B cell (primary cell): Measurements from ENCODE around the gene GEMIN2. TPM values are rescaled to one million over a fixed set of nuclear protein-coding genes. Genes with fewer than 3 reads are reported as not detected.

Source experiments
- ATAC-seq: fragments of 200-7000 bp; cut with Tn5 transposase; one replicate; pipeline ENCODE4 v1.10.0; 2021; ENCODE audit warnings: low read depth, mild to moderate bottlenecking, moderate number of reproducible peaks, moderate library complexity
- CTCF ChIA-PET: fragments of 350-600 bp; sonication (Branson Sonifier 250); formaldehyde crosslinking; loops from one replicate; lab custom pipeline; 2021; ENCODE audit warnings: antibody characterized with exemption, inconsistent platforms; lab: Charles Lee
- POLR2A ChIA-PET: fragments of 350-600 bp; sonication (Branson Sonifier 250); formaldehyde crosslinking; loops from one replicate; lab custom pipeline; 2021; ENCODE audit warnings: antibody characterized with exemption; lab: Charles Lee
- DNase-seq: peaks from one replicate; pipeline ENCODE4 v3.0.0; 2013
- H2AFZ ChIP-seq: 2 replicates; pipeline ENCODE4 v1.6.1; 2012; ENCODE audit warnings: mild to moderate bottlenecking, low read depth, low read length; ENCODE audit not compliant: insufficient read depth, poor library complexity, severe bottlenecking
- H3K27ac ChIP-seq, 2 donors: 1 replicate in 1 of 2; 2 replicates in 1 of 2; pipeline ENCODE4 v1.5.1; 2012 to 2013; ENCODE audit warnings: low read length in 2 of 2, mild to moderate bottlenecking in 2 of 2, moderate library complexity in 1 of 2
- H3K27me3 ChIP-seq, 4 experiments: fragments of 200-600 bp in 1 of 4; sonication (generic) in 1 of 4; replicated peaks in 1 of 4; 1 replicate in 2 of 4; 2 replicates in 2 of 4; pipeline versions ENCODE4 v1.6.1 to v1.7.0; 2013 to 2016; ENCODE audit warnings: low read length in 3 of 4, mild to moderate bottlenecking in 2 of 4, mixed read lengths in 1 of 4, moderate library complexity in 1 of 4; ENCODE audit not compliant: insufficient read depth in 4 of 4, control insufficient read depth in 3 of 4; ENCODE audit errors: control extremely low read depth in 1 of 4
- H3K36me3 ChIP-seq, 2 experiments: replicated peaks in 1 of 2; 1 replicate in 1 of 2; 2 replicates in 1 of 2; pipeline versions ENCODE4 v1.6.1 to v1.7.1; 2013; ENCODE audit warnings: low read length in 1 of 2; ENCODE audit not compliant: insufficient read depth in 2 of 2, control insufficient read depth in 1 of 2; ENCODE audit errors: control extremely low read depth in 1 of 2, extremely low read depth in 1 of 2
- H3K4me1 ChIP-seq, 2 donors: fragments of 200-600 bp in 1 of 2; sonication (generic) in 1 of 2; 1 replicate in 1 of 2; 2 replicates in 1 of 2; pipeline versions ENCODE4 v1.5.1 to v1.6.1; 2013 to 2017; ENCODE audit warnings: low read length in 2 of 2; ENCODE audit not compliant: control insufficient read depth in 2 of 2, insufficient read depth in 2 of 2
- H3K4me2 ChIP-seq: replicated peaks from 2 replicates; pipeline ENCODE3; 2012; ENCODE audit warnings: mild to moderate bottlenecking, low read depth, low read length; ENCODE audit not compliant: poor library complexity, severe bottlenecking
- H3K4me3 ChIP-seq, 5 experiments: fragments of 200-600 bp in 1 of 5; sonication (generic) in 1 of 5; 1 replicate in 3 of 5; 2 replicates in 2 of 5; pipeline versions ENCODE4 v1.5.1 to v1.7.0; 2011 to 2016; ENCODE audit warnings: low read length in 4 of 5, mild to moderate bottlenecking in 4 of 5, low read depth in 2 of 5, control low read depth in 1 of 5, moderate library complexity in 1 of 5; ENCODE audit not compliant: insufficient read depth in 1 of 5; ENCODE audit errors: control extremely low read depth in 1 of 5, extremely low read depth in 1 of 5
- H3K79me2 ChIP-seq: fragments of 200-600 bp; sonication (generic); one replicate; pipeline ENCODE4 v1.6.0; 2016; ENCODE audit warnings: low read length; ENCODE audit not compliant: control insufficient read depth, insufficient read depth
- H3K9ac ChIP-seq: fragments of 200-600 bp; sonication (generic); 2 replicates; pipeline ENCODE4 v1.6.1; 2017; ENCODE audit warnings: mild to moderate bottlenecking, low read length, moderate library complexity
- H3K9me3 ChIP-seq, 3 donors: one replicate each; pipeline versions ENCODE4 v1.6.1 to v1.7.1; 2013; ENCODE audit warnings: low read length in 2 of 3; ENCODE audit not compliant: control insufficient read depth in 2 of 3, insufficient read depth in 1 of 3; ENCODE audit errors: control extremely low read depth in 1 of 3
- H4K20me1 ChIP-seq: 2 replicates; pipeline ENCODE4 v1.6.0; 2012; ENCODE audit warnings: mild to moderate bottlenecking, low read length; ENCODE audit not compliant: insufficient read depth, control insufficient read depth, poor library complexity, severe bottlenecking
- H3K27ac Mint-ChIP-seq: one replicate; pipeline ENCODE4 v1.8.0; 2021; ENCODE audit warnings: mixed read lengths
- H3K27me3 Mint-ChIP-seq: one replicate; pipeline ENCODE4 v1.8.0; 2021; ENCODE audit warnings: mixed read lengths
- H3K4me1 Mint-ChIP-seq: one replicate; pipeline ENCODE4 v1.8.0; 2021; ENCODE audit warnings: mixed read lengths
- H3K4me3 Mint-ChIP-seq: one replicate; pipeline ENCODE4 v1.8.0; 2021; ENCODE audit warnings: mixed read lengths
- H3K9me3 Mint-ChIP-seq: one replicate; pipeline ENCODE4 v1.8.0; 2022; ENCODE audit warnings: mixed read lengths; ENCODE audit not compliant: insufficient read depth
- EZH2 ChIP-seq: IDR thresholded peaks from 2 replicates; pipeline ENCODE4 v1.6.1; 2012; ENCODE audit warnings: borderline replicate concordance, low read depth, mild to moderate bottlenecking, moderate library complexity, low read length; ENCODE audit not compliant: insufficient read depth, poor library complexity, severe bottlenecking
- WGBS: methylation state at CpG from one replicate; pipeline ENCODE4 v1.1.5; 2013; ENCODE audit warnings: missing lambda C conversion rate; ENCODE audit not compliant: insufficient coverage; 5-methylcytosine and 5-hydroxymethylcytosine counted together
- intact Hi-C: fragments of 100-400 bp; cut with micrococcal nuclease; formaldehyde crosslinking; loops from one replicate; pipeline ENCODE4 v1.10.0; 2022
- polyA plus RNA-seq: library from polyadenylated mRNA; depleted of rRNA; stranded (reverse); fragments of >200 nt; gene quantifications from 2 replicates; pipeline ENCODE4 v1.2.3, GENCODE V29; 2012
- total RNA-seq, 2 donors: library from RNA; stranded (reverse); fragments of 120-200 nt in 1 of 2; gene quantifications; 1 replicate in 1 of 2; 2 replicates in 1 of 2; pipeline versions ENCODE4 v1.2.3 to v1.2.4, GENCODE V29; 2013 to 2022
- TF ChIP-seq, protein P1 (sequence below): fragments of 200-600 bp; IDR thresholded peaks from one replicate; pipeline ENCODE4 v1.8.0; 2022; ENCODE audit warnings: antibody characterized with exemption, mild to moderate bottlenecking

GEMIN2 gene
- total and polyA plus RNA-seq, 2 donors (not counting 1 experiment from before 2014, with no cell fraction given): 13.4 to 14.4 TPM

- TF ChIP-seq, protein P1, sequence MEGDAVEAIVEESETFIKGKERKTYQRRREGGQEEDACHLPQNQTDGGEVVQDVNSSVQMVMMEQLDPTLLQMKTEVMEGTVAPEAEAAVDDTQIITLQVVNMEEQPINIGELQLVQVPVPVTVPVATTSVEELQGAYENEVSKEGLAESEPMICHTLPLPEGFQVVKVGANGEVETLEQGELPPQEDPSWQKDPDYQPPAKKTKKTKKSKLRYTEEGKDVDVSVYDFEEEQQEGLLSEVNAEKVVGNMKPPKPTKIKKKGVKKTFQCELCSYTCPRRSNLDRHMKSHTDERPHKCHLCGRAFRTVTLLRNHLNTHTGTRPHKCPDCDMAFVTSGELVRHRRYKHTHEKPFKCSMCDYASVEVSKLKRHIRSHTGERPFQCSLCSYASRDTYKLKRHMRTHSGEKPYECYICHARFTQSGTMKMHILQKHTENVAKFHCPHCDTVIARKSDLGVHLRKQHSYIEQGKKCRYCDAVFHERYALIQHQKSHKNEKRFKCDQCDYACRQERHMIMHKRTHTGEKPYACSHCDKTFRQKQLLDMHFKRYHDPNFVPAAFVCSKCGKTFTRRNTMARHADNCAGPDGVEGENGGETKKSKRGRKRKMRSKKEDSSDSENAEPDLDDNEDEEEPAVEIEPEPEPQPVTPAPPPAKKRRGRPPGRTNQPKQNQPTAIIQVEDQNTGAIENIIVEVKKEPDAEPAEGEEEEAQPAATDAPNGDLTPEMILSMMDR: no peak
- TF ChIP-seq EZH2: no peak
- no peaks in the 10 kb centered on the region for H3K27me3 ChIP-seq
- peaks cover 35% of the 10 kb centered on the region for H3K4me1 Mint-ChIP-seq
- 98% methylated on average over 4 of the region's 4 CpGs for WGBS
- H3K9ac ChIP-seq: no peak overlapping the region
- no peak for DNase-seq
- POLR2A ChIA-PET: no interaction called here
- no peaks in the 10 kb centered on the region for H3K9me3 ChIP-seq
- peak overlapping the region; percentile 17 for H3K4me3 Mint-ChIP-seq
- intact Hi-C loops: no loop called here
- H3K27ac ChIP-seq: no peak overlapping the region
- H3K27me3 Mint-ChIP-seq: no peaks in the 10 kb centered on the region
- peaks cover 64% of the 10 kb centered on the region for H3K79me2 ChIP-seq
- H3K27ac Mint-ChIP-seq: no peak overlapping the region
- H3K9me3 Mint-ChIP-seq: no peaks in the 10 kb centered on the region
- no peak overlapping the region for H2AFZ ChIP-seq
- H3K4me1 ChIP-seq: peaks cover 19 to 22% of the 10 kb centered on the region in 2 donors
- CTCF ChIA-PET: no interaction called here
- H4K20me1 ChIP-seq: no peaks in the 10 kb centered on the region
- no peak overlapping the region for H3K4me3 ChIP-seq
- H3K4me2 ChIP-seq: peak overlapping the region; percentile 89
- H3K36me3 ChIP-seq: peaks cover 0 to 8% of the 10 kb centered on the region in 2 experiments
- no peak for ATAC-seq
Observed at GRCh38 chr14:39168591-39168990, 54.5 kb downstream of the GEMIN2 start.

DNA sequence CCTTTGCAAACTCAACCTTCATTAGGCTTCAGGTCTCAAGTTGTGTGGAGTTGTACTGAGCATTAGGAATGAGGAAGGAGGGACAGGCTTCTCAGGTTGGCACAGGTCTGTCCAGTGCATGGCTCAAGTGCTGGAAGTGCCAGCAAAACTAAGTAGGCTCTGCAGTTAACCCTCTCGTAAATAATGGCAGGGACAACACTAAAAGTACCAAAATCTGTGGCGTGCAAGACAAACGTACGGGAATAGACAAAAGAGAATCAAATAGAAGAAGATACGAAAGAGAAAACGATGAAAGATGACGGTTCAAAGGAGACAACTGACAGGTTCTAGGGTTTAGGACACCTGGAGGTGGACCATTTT, 55.4 kb downstream of the GEMIN2 start:
- H3K27me3 ChIP-seq: no peaks in the 10 kb centered on the region
- POLR2A ChIA-PET: interaction anchor here (0.6 to 2.0 kb wide), 5 partner anchors 42 to 263 kb away, joined by 4 to 27 read pairs (median 12); partner anchors contain the start of genes FBXO33, GEMIN2 and SEC23A
- ATAC-seq (no peak), DNase-seq (no peak)
- peak overlapping the region; percentile 97 for H2AFZ ChIP-seq
- peaks cover 37% of the 10 kb centered on the region for H3K4me1 Mint-ChIP-seq
- CTCF ChIA-PET: interaction anchor here (0.9 to 1.3 kb wide), 3 partner anchors 8 to 264 kb away, joined by 4 to 7 read pairs (median 5); no protein-coding TSS in a partner anchor
- H3K4me1 ChIP-seq: peaks cover 19 to 29% of the 10 kb centered on the region in 2 donors
- H3K27me3 Mint-ChIP-seq: no peaks in the 10 kb centered on the region
- H3K27ac ChIP-seq: peak overlapping the region; percentile 87 to 92
- H3K9me3 ChIP-seq: no peaks in the 10 kb centered on the region
- 1% methylated on average over 7 of the region's 7 CpGs for WGBS
- TF ChIP-seq EZH2: no peak
- TF ChIP-seq, protein P1: no peak
- peak overlapping the region; percentile 67 to 95 (median 81) for H3K4me3 ChIP-seq
- intact Hi-C loops: no loop called here
- peak overlapping the region; percentile 99 for H3K27ac Mint-ChIP-seq
- no peaks in the 10 kb centered on the region for H4K20me1 ChIP-seq
- peaks cover 0 to 8% of the 10 kb centered on the region in 2 experiments for H3K36me3 ChIP-seq
- peaks cover 55% of the 10 kb centered on the region for H3K79me2 ChIP-seq
- H3K4me3 Mint-ChIP-seq: peak overlapping the region; percentile 95
- H3K4me2 ChIP-seq: peak overlapping the region; percentile 89
- no peaks in the 10 kb centered on the region for H3K9me3 Mint-ChIP-seq
- peak overlapping the region; percentile 92 for H3K9ac ChIP-seq
